HepG2 (cell line): ENCODE results near the gene THADA. TPM values are rescaled to one million over a fixed set of nuclear protein-coding genes. Genes with fewer than 3 reads are reported as not detected.

Experiments
- FOSL2 ChIP-seq: sonication (generic); formaldehyde crosslinking; IDR thresholded peaks from 2 replicates; pipeline ENCODE4 v1.4.0; 2020; ENCODE audit warnings: missing genetic modification reagents
- FOXP1 ChIP-seq, 2 experiments: fragments of 450-650 bp in 1 of 2; IDR thresholded peaks; 2 replicates each; pipeline ENCODE4 v1.6.1; 2017 to 2018; ENCODE audit warnings: antibody characterized with exemption in 1 of 2
- IKZF4 ChIP-seq: sonication (generic); formaldehyde crosslinking; IDR thresholded peaks from 2 replicates; pipeline ENCODE4 v1.5.1; 2020; ENCODE audit warnings: borderline replicate concordance, mild to moderate bottlenecking, low read depth, missing genetic modification reagents; ENCODE audit errors: not compliant biosample characterization
- RNF2 ChIP-seq: fragments of 450-650 bp; conservative IDR thresholded peaks from 2 replicates; pipeline ENCODE4 v1.6.1; 2016; ENCODE audit warnings: low read depth
- SMAD3 ChIP-seq: sonication (generic); formaldehyde crosslinking; IDR thresholded peaks from 2 replicates; pipeline ENCODE4 v1.4.0; 2020; ENCODE audit warnings: missing genetic modification reagents
- SRSF9 ChIP-seq: fragments of 200-400 bp; formaldehyde crosslinking; IDR thresholded peaks from 2 replicates; pipeline ENCODE4 v1.6.1; 2018; ENCODE audit warnings: borderline replicate concordance, mild to moderate bottlenecking, low read depth, low read length; ENCODE audit not compliant: insufficient read depth, poor library complexity, severe bottlenecking
- TEAD3 ChIP-seq: optimal IDR thresholded peaks from 2 replicates; pipeline ENCODE3; 2016; ENCODE audit warnings: borderline replicate concordance
- XBP1 ChIP-seq: sonication (generic); formaldehyde crosslinking; IDR thresholded peaks from 2 replicates; pipeline ENCODE4 v1.5.0; 2020; ENCODE audit warnings: missing genetic modification reagents
- ZNF430 ChIP-seq: sonication (generic); formaldehyde crosslinking; IDR thresholded peaks from 2 replicates; pipeline ENCODE4 v1.9.0; 2021; ENCODE audit warnings: mild to moderate bottlenecking, missing genetic modification reagents
- ZNF678 ChIP-seq: sonication (generic); formaldehyde crosslinking; IDR thresholded peaks from 2 replicates; pipeline ENCODE4 v1.4.0; 2020; ENCODE audit warnings: mild to moderate bottlenecking, missing genetic modification reagents
- polyA plus RNA-seq, 8 experiments: library from polyadenylated mRNA; depleted of rRNA in 3 of 8; stranded (reverse) in 7 of 8; unstranded in 1 of 8; fragments of >200 nt; fragmentation: Illumina TruSeq in 4 of 8; extraction: Trizol in 4 of 8; gene quantifications; 2 replicates each; pipeline versions ENCODE4 v1.2.1 to v1.2.3, GENCODE V29; 2011 to 2016; ENCODE audit warnings: low read depth in 4 of 8, missing spikeins in 1 of 8, mixed read lengths in 1 of 8; ENCODE audit not compliant: insufficient read depth in 1 of 8
- total RNA-seq, 5 experiments: library from RNA; depleted of rRNA; stranded (reverse); fragments of >200 nt; fragmentation: Illumina TruSeq; extraction: Trizol; gene quantifications; 2 replicates each; pipeline ENCODE4 v1.2.3, GENCODE V29; 2016; ENCODE audit warnings: low read depth in 1 of 5
- TF ChIP-seq, protein P1 (sequence below): sonication (generic); formaldehyde crosslinking; IDR thresholded peaks from 2 replicates; pipeline ENCODE4 v1.4.0; 2020; ENCODE audit warnings: missing genetic modification reagents, borderline replicate concordance
- TF ChIP-seq, protein P2 (sequence below), 2 experiments: sonication (generic) in 1 of 2; formaldehyde crosslinking in 1 of 2; IDR thresholded peaks; 2 replicates each; pipeline versions ENCODE4 v1.5.1 to v1.6.1; 2011 to 2020; ENCODE audit warnings: borderline replicate concordance in 1 of 2, low read depth in 1 of 2, low read length in 1 of 2, mild to moderate bottlenecking in 1 of 2, missing genetic modification reagents in 1 of 2, moderate library complexity in 1 of 2
- TF ChIP-seq, protein P3 (sequence below): sonication (generic); formaldehyde crosslinking; IDR thresholded peaks from 2 replicates; pipeline ENCODE4 v1.4.0; 2020; ENCODE audit warnings: missing genetic modification reagents
- TF ChIP-seq, protein P4 (sequence below): sonication (generic); formaldehyde crosslinking; IDR thresholded peaks from 2 replicates; pipeline ENCODE4 v1.4.0; 2020; ENCODE audit warnings: missing genetic modification reagents
- TF ChIP-seq, protein P5 (sequence below): sonication (generic); formaldehyde crosslinking; IDR thresholded peaks from 2 replicates; pipeline ENCODE4 v1.8.0; 2022; ENCODE audit warnings: mild to moderate bottlenecking, missing genetic modification reagents, moderate library complexity
- TF ChIP-seq, protein P6 (sequence below): fragments of 450-650 bp; IDR thresholded peaks from 2 replicates; pipeline ENCODE4 v1.6.1; 2016
- TF ChIP-seq, protein P7 (sequence below): sonication (generic); formaldehyde crosslinking; IDR thresholded peaks from 2 replicates; pipeline ENCODE4 v1.5.0; 2020; ENCODE audit warnings: missing genetic modification reagents

Gene THADA
- total and polyA plus RNA-seq, 2 of the 13 experiments (the other 11 are each of a cell fraction or from before 2014, with no cell fraction given): 12.7 to 21.7 TPM

DNA sequence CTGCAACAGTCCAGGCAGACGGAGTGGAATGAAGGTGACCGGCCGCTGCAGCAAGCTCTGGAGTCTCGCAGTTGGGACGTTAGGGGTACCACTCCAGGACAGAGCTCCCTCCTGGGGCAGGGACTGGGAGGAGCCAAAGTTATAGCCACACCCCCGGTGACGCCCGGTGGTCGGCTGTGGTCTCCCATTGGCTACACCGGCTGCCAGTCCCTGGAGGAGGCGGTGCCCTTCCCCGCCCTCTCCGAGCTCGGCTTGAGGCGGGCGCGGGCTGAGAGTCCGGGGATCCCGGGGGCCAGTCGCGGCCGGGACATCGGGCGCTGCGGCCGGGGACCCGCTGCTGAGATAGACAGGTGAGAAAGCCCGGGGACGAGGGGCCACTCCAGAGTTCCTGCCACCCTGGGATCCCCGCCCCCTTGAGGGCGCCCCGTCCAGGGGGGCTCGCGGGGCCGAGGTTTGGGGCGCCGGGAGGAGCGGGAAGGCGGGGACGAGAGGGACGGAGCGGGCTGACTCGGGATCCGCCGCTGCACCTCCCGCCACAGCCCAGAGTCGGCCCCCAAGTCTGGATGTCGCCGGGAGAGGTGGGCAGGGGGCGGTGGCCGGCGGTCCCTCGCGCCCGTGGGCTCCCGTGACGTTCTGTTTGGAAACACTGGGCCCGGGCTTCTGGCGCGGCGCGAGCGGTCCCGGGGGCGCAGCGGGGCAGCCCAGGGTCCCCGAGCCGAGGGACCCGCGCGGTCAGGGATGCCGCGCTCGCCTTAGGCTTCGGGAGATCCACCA lies 41.4 kb upstream of the THADA start, which contains the start of gene PLEKHH2 (continued):
- TF ChIP-seq, protein P1, sequence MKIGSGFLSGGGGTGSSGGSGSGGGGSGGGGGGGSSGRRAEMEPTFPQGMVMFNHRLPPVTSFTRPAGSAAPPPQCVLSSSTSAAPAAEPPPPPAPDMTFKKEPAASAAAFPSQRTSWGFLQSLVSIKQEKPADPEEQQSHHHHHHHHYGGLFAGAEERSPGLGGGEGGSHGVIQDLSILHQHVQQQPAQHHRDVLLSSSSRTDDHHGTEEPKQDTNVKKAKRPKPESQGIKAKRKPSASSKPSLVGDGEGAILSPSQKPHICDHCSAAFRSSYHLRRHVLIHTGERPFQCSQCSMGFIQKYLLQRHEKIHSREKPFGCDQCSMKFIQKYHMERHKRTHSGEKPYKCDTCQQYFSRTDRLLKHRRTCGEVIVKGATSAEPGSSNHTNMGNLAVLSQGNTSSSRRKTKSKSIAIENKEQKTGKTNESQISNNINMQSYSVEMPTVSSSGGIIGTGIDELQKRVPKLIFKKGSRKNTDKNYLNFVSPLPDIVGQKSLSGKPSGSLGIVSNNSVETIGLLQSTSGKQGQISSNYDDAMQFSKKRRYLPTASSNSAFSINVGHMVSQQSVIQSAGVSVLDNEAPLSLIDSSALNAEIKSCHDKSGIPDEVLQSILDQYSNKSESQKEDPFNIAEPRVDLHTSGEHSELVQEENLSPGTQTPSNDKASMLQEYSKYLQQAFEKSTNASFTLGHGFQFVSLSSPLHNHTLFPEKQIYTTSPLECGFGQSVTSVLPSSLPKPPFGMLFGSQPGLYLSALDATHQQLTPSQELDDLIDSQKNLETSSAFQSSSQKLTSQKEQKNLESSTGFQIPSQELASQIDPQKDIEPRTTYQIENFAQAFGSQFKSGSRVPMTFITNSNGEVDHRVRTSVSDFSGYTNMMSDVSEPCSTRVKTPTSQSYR: no peak
- TF ChIP-seq FOSL2: no peak
- TF ChIP-seq, protein P2, sequence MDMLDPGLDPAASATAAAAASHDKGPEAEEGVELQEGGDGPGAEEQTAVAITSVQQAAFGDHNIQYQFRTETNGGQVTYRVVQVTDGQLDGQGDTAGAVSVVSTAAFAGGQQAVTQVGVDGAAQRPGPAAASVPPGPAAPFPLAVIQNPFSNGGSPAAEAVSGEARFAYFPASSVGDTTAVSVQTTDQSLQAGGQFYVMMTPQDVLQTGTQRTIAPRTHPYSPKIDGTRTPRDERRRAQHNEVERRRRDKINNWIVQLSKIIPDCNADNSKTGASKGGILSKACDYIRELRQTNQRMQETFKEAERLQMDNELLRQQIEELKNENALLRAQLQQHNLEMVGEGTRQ (IDR thresholded peaks at IDR 0.05; ENCODE audit: low read depth, low read length): no peak
- TF ChIP-seq, protein P2 (CRISPR knock-in tag; IDR thresholded peaks at IDR 0.05; ENCODE audit: borderline replicate concordance): no peak
- TF ChIP-seq, protein P3, sequence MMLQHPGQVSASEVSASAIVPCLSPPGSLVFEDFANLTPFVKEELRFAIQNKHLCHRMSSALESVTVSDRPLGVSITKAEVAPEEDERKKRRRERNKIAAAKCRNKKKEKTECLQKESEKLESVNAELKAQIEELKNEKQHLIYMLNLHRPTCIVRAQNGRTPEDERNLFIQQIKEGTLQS (CRISPR knock-in tag): no peak
- TF ChIP-seq, protein P4, sequence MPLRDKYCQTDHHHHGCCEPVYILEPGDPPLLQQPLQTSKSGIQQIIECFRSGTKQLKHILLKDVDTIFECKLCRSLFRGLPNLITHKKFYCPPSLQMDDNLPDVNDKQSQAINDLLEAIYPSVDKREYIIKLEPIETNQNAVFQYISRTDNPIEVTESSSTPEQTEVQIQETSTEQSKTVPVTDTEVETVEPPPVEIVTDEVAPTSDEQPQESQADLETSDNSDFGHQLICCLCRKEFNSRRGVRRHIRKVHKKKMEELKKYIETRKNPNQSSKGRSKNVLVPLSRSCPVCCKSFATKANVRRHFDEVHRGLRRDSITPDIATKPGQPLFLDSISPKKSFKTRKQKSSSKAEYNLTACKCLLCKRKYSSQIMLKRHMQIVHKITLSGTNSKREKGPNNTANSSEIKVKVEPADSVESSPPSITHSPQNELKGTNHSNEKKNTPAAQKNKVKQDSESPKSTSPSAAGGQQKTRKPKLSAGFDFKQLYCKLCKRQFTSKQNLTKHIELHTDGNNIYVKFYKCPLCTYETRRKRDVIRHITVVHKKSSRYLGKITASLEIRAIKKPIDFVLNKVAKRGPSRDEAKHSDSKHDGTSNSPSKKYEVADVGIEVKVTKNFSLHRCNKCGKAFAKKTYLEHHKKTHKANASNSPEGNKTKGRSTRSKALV (CRISPR knock-in tag): peak; percentile 77; the same call in 1 of the 2 replicates
- TF ChIP-seq SRSF9: no peak
- TF ChIP-seq IKZF4 (CRISPR knock-in tag): no peak
- peak; percentile 82; the same call in 1 of the 2 replicates for TF ChIP-seq RNF2
- TF ChIP-seq ZNF678 (CRISPR knock-in tag): no peak
- TF ChIP-seq, protein P5, sequence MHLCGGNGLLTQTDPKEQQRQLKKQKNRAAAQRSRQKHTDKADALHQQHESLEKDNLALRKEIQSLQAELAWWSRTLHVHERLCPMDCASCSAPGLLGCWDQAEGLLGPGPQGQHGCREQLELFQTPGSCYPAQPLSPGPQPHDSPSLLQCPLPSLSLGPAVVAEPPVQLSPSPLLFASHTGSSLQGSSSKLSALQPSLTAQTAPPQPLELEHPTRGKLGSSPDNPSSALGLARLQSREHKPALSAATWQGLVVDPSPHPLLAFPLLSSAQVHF (CRISPR knock-in tag): no peak
- TF ChIP-seq FOXP1 (IDR thresholded peaks at IDR 0.05): no peak
- TF ChIP-seq FOXP1 (CRISPR knock-in tag; IDR thresholded peaks at IDR 0.05): no peak
- TF ChIP-seq TEAD3: no peak
- TF ChIP-seq SMAD3 (CRISPR knock-in tag): no peak
- TF ChIP-seq XBP1: no peak
- TF ChIP-seq, protein P6, sequence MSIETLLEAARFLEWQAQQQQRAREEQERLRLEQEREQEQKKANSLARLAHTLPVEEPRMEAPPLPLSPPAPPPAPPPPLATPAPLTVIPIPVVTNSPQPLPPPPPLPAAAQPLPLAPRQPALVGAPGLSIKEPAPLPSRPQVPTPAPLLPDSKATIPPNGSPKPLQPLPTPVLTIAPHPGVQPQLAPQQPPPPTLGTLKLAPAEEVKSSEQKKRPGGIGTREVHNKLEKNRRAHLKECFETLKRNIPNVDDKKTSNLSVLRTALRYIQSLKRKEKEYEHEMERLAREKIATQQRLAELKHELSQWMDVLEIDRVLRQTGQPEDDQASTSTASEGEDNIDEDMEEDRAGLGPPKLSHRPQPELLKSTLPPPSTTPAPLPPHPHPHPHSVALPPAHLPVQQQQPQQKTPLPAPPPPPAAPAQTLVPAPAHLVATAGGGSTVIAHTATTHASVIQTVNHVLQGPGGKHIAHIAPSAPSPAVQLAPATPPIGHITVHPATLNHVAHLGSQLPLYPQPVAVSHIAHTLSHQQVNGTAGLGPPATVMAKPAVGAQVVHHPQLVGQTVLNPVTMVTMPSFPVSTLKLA: no peak
- TF ChIP-seq ZNF430 (CRISPR knock-in tag): 0 out of 2 replicates have a peak, but pooled peaks have one; percentile 60
- TF ChIP-seq, protein P7, sequence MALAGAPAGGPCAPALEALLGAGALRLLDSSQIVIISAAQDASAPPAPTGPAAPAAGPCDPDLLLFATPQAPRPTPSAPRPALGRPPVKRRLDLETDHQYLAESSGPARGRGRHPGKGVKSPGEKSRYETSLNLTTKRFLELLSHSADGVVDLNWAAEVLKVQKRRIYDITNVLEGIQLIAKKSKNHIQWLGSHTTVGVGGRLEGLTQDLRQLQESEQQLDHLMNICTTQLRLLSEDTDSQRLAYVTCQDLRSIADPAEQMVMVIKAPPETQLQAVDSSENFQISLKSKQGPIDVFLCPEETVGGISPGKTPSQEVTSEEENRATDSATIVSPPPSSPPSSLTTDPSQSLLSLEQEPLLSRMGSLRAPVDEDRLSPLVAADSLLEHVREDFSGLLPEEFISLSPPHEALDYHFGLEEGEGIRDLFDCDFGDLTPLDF: no peak
